Breast epithelium (tissue), 3 donors: ENCODE results near the gene TFB1M.

Source experiments
- POLR2A ChIP-seq: fragments of 450-650 bp; IDR thresholded peaks from one replicate; pipeline ENCODE4 v1.6.1; 2016; ENCODE audit warnings: antibody characterized with exemption, mild to moderate bottlenecking, moderate library complexity
- TF ChIP-seq, protein P1 (sequence below), 3 donors: fragments of 450-650 bp; IDR thresholded peaks; one replicate each; pipeline ENCODE4 v1.5.1; 2016 to 2017; ENCODE audit warnings: antibody characterized with exemption in 3 of 3, mild to moderate bottlenecking in 3 of 3, moderate library complexity in 3 of 3

DNA sequence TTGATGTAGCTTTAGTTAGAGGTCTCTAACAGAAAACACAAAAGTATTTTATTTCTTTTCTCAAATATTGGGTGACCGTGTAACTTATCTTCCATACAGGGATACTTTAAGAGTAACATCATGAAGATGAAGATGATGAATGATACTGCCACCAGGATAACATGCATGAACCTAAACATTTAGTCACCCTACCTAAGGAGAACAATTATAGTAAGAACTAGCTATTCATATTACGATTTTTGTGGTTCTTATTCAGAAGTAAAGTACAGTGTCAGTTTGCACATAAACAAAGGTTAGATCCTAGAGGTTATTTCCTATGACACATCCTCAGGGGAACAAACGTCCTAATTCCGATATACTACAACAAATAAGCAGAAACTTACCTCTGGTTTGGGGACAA, 29.5 kb downstream of the TFB1M start:
- TF ChIP-seq, protein P1, sequence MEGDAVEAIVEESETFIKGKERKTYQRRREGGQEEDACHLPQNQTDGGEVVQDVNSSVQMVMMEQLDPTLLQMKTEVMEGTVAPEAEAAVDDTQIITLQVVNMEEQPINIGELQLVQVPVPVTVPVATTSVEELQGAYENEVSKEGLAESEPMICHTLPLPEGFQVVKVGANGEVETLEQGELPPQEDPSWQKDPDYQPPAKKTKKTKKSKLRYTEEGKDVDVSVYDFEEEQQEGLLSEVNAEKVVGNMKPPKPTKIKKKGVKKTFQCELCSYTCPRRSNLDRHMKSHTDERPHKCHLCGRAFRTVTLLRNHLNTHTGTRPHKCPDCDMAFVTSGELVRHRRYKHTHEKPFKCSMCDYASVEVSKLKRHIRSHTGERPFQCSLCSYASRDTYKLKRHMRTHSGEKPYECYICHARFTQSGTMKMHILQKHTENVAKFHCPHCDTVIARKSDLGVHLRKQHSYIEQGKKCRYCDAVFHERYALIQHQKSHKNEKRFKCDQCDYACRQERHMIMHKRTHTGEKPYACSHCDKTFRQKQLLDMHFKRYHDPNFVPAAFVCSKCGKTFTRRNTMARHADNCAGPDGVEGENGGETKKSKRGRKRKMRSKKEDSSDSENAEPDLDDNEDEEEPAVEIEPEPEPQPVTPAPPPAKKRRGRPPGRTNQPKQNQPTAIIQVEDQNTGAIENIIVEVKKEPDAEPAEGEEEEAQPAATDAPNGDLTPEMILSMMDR (IDR thresholded peaks at IDR 0.05) = no peak
- no peak for TF ChIP-seq POLR2A
